ENCODE measurements around the gene CEP131. TPM values are rescaled to one million over a fixed set of nuclear protein-coding genes. Genes with fewer than 3 reads are reported as not detected.

The CEP131 gene
- total RNA-seq, 1 donor from 2014 or later: 26.2 TPM

GRCh38 chr17:81212365-81212764 lies 10.4 kb downstream of the CEP131 start:
- H3K4me3 ChIP-seq (ENCODE audit: low read depth, low read length): no peak overlapping the region
- DNase-seq (ENCODE audit: low read depth): no peak
- H3K27me3 ChIP-seq (ENCODE audit: control insufficient read depth, insufficient read depth, low read length): no peaks in the 10 kb centered on the region
- H3K36me3 ChIP-seq (ENCODE audit: control insufficient read depth, insufficient read depth, low read length): no peaks in the 10 kb centered on the region
- no peak for TF ChIP-seq CTCF (IDR thresholded peaks at IDR 0.05; ENCODE audit: insufficient read depth, low read length, poor library complexity, severe bottlenecking)

- Histone ChIP-seq H3K4me3 (ENCODE audit: low read depth, low read length) (no peak overlapping the region), H3K27me3 (ENCODE audit: control insufficient read depth, insufficient read depth, low read length) (no peaks in the 10 kb centered on the region), H3K36me3 (ENCODE audit: control insufficient read depth, insufficient read depth, low read length) (no peaks in the 10 kb centered on the region)
- TF ChIP-seq CTCF (IDR thresholded peaks at IDR 0.05; ENCODE audit: insufficient read depth, low read length, poor library complexity, severe bottlenecking): no peak
- DNase-seq (ENCODE audit: low read depth): no peak
These were observed 11.9 kb downstream of the CEP131 start for GRCh38 chr17:81210868-81211267.

- no peak for TF ChIP-seq CTCF (IDR thresholded peaks at IDR 0.05; ENCODE audit: insufficient read depth, low read length, poor library complexity, severe bottlenecking)
- H3K36me3 ChIP-seq (ENCODE audit: control insufficient read depth, insufficient read depth, low read length): no peaks in the 10 kb centered on the region
- H3K27me3 ChIP-seq (ENCODE audit: control insufficient read depth, insufficient read depth, low read length): no peaks in the 10 kb centered on the region
- no peak for DNase-seq (ENCODE audit: low read depth)
- H3K4me3 ChIP-seq (ENCODE audit: low read depth, low read length): no peak overlapping the region
These were observed 12.3 kb downstream of the CEP131 start for GRCh38 chr17:81210466-81210865.

GRCh38 chr17:81209141-81209540 lies 13.6 kb downstream of the CEP131 start:
- DNase-seq (ENCODE audit: low read depth): no peak
- no peak for TF ChIP-seq CTCF (IDR thresholded peaks at IDR 0.05; ENCODE audit: insufficient read depth, low read length, poor library complexity, severe bottlenecking)
- H3K4me3 ChIP-seq (ENCODE audit: low read depth, low read length): no peak overlapping the region

GRCh38 chr17:81208651-81209050 lies 14.1 kb downstream of the CEP131 start:
- H3K4me3 ChIP-seq (ENCODE audit: low read depth, low read length): no peak overlapping the region
- no peak for DNase-seq (ENCODE audit: low read depth)
- no peaks in the 10 kb centered on the region for H3K27me3 ChIP-seq (ENCODE audit: control insufficient read depth, insufficient read depth, low read length)
- no peaks in the 10 kb centered on the region for H3K36me3 ChIP-seq (ENCODE audit: control insufficient read depth, insufficient read depth, low read length)
- no peak for TF ChIP-seq CTCF (IDR thresholded peaks at IDR 0.05; ENCODE audit: insufficient read depth, low read length, poor library complexity, severe bottlenecking)

More at GRCh38 chr17:81209141-81209540, 13.6 kb downstream of the CEP131 start:
- Histone ChIP-seq H3K27me3 (ENCODE audit: control insufficient read depth, insufficient read depth, low read length) (no peaks in the 10 kb centered on the region), H3K36me3 (ENCODE audit: control insufficient read depth, insufficient read depth, low read length) (no peaks in the 10 kb centered on the region)
